IPS-15b (cell line): ENCODE data around the gene ATP2C2.

ENCODE experiments used
- H3K27me3 ChIP-seq: one replicate; pipeline ENCODE4 v1.6.1; 2013; ENCODE audit warnings: low read length; ENCODE audit not compliant: control insufficient read depth, insufficient read depth
- H3K36me3 ChIP-seq: one replicate; pipeline ENCODE4 v1.6.1; 2013; ENCODE audit warnings: low read length; ENCODE audit not compliant: control insufficient read depth, insufficient read depth
- H3K4me1 ChIP-seq: one replicate; pipeline ENCODE4 v1.6.1; 2013; ENCODE audit warnings: mild to moderate bottlenecking, low read length; ENCODE audit not compliant: control insufficient read depth, insufficient read depth
- H3K4me3 ChIP-seq: one replicate; pipeline ENCODE4 v1.5.1; 2013; ENCODE audit warnings: low read depth, low read length
- H3K9ac ChIP-seq: one replicate; pipeline ENCODE4 v1.6.1; 2013; ENCODE audit warnings: low read depth, mild to moderate bottlenecking, low read length
- H3K9me3 ChIP-seq: one replicate; pipeline ENCODE4 v1.6.1; 2013; ENCODE audit warnings: mild to moderate bottlenecking, low read length; ENCODE audit not compliant: control insufficient read depth, insufficient read depth

The ATP2C2 gene

GRCh38 chr16:84404936-84405639 lies 36.8 kb downstream of the ATP2C2 start:
- no peaks in the 10 kb centered on the region for H3K27me3 ChIP-seq
- H3K36me3 ChIP-seq: no peaks in the 10 kb centered on the region
- no peaks in the 10 kb centered on the region for H3K4me1 ChIP-seq
- no peak overlapping the region for H3K9ac ChIP-seq
- no peaks in the 10 kb centered on the region for H3K9me3 ChIP-seq
- H3K4me3 ChIP-seq: no peak overlapping the region

GRCh38 chr16:84406006-84406963 lies 37.9 kb downstream of the ATP2C2 start:
- H3K27me3 ChIP-seq: no peaks in the 10 kb centered on the region
- no peak overlapping the region for H3K4me3 ChIP-seq
- no peaks in the 10 kb centered on the region for H3K4me1 ChIP-seq
- H3K36me3 ChIP-seq: no peaks in the 10 kb centered on the region
- no peak overlapping the region for H3K9ac ChIP-seq
- H3K9me3 ChIP-seq: no peaks in the 10 kb centered on the region

- Histone ChIP-seq H3K4me3 (no peak overlapping the region), H3K9me3 (no peaks in the 10 kb centered on the region), H3K9ac (no peak overlapping the region), H3K36me3 (no peaks in the 10 kb centered on the region), H3K27me3 (no peaks in the 10 kb centered on the region), H3K4me1 (no peaks in the 10 kb centered on the region)
Observed at GRCh38 chr16:84407588-84408313, 39.4 kb downstream of the ATP2C2 start.

GRCh38 chr16:84408314-84408690 lies 40.0 kb downstream of the ATP2C2 start:
- H3K9me3 ChIP-seq: no peaks in the 10 kb centered on the region
- no peak overlapping the region for H3K4me3 ChIP-seq
- no peak overlapping the region for H3K9ac ChIP-seq
- H3K27me3 ChIP-seq: no peaks in the 10 kb centered on the region
- H3K4me1 ChIP-seq: no peaks in the 10 kb centered on the region
- H3K36me3 ChIP-seq: no peaks in the 10 kb centered on the region

GRCh38 chr16:84408856-84409255 lies 40.5 kb downstream of the ATP2C2 start:
- H3K4me3 ChIP-seq: no peak overlapping the region
- H3K4me1 ChIP-seq: no peaks in the 10 kb centered on the region
- no peaks in the 10 kb centered on the region for H3K27me3 ChIP-seq
- no peaks in the 10 kb centered on the region for H3K9me3 ChIP-seq
- no peaks in the 10 kb centered on the region for H3K36me3 ChIP-seq
- H3K9ac ChIP-seq: no peak overlapping the region

- Histone ChIP-seq H3K4me1 (no peaks in the 10 kb centered on the region), H3K9ac (no peak overlapping the region), H3K36me3 (no peaks in the 10 kb centered on the region), H3K4me3 (no peak overlapping the region), H3K27me3 (no peaks in the 10 kb centered on the region), H3K9me3 (no peaks in the 10 kb centered on the region)
Observed at GRCh38 chr16:84410361-84411138, 42.2 kb downstream of the ATP2C2 start.

- Histone ChIP-seq H3K9me3 (no peaks in the 10 kb centered on the region), H3K4me3 (no peak overlapping the region), H3K27me3 (no peaks in the 10 kb centered on the region), H3K9ac (no peak overlapping the region), H3K36me3 (no peaks in the 10 kb centered on the region), H3K4me1 (no peaks in the 10 kb centered on the region)
Observed at GRCh38 chr16:84411768-84412167, 43.4 kb downstream of the ATP2C2 start.

- Histone ChIP-seq H3K36me3 (no peaks in the 10 kb centered on the region), H3K27me3 (no peaks in the 10 kb centered on the region), H3K4me1 (no peaks in the 10 kb centered on the region), H3K4me3 (no peak overlapping the region), H3K9me3 (no peaks in the 10 kb centered on the region), H3K9ac (no peak overlapping the region)
Observed at GRCh38 chr16:84412262-84412661, 43.9 kb downstream of the ATP2C2 start.

- Histone ChIP-seq H3K27me3 (no peaks in the 10 kb centered on the region), H3K36me3 (no peaks in the 10 kb centered on the region), H3K9me3 (no peaks in the 10 kb centered on the region), H3K9ac (no peak overlapping the region), H3K4me1 (no peaks in the 10 kb centered on the region), H3K4me3 (no peak overlapping the region)
Observed at GRCh38 chr16:84413244-84414004, 45.1 kb downstream of the ATP2C2 start.

GRCh38 chr16:84414789-84415326 lies 46.5 kb downstream of the ATP2C2 start:
- Histone ChIP-seq H3K9me3 (no peaks in the 10 kb centered on the region), H3K27me3 (no peaks in the 10 kb centered on the region), H3K9ac (no peak overlapping the region), H3K4me3 (no peak overlapping the region), H3K4me1 (no peaks in the 10 kb centered on the region), H3K36me3 (no peaks in the 10 kb centered on the region)
